ENCODE data around the gene ZIC2. TPM values are rescaled to one million over a fixed set of nuclear protein-coding genes. Genes with fewer than 3 reads are reported as not detected.
"Not testable (repeated sequence)": the region's sequence is repeated elsewhere in the genome, so short reads cannot be mapped to it uniquely, and the experiment has no call there.

ZIC2 gene
- total RNA-seq, 1 donor from 2014 or later, result not detected

GRCh38 chr13:100014621-100015020 lies 33.0 kb downstream of the ZIC2 start:
- no peak for DNase-seq (ENCODE audit: low spot score)

- no peak for DNase-seq (ENCODE audit: low spot score)
Observed at GRCh38 chr13:100019780-100020356, 38.3 kb downstream of the ZIC2 start.

GRCh38 chr13:100022798-100023197 lies 41.2 kb downstream of the ZIC2 start:
- no peak for DNase-seq (ENCODE audit: low spot score)

GRCh38 chr13:100024023-100024422 lies 42.4 kb downstream of the ZIC2 start:
- no peak for DNase-seq (ENCODE audit: low spot score)

- DNase-seq (ENCODE audit: low spot score), result no peak
Observed at GRCh38 chr13:100029933-100030332, 48.3 kb downstream of the ZIC2 start.

- not testable (repeated sequence) for DNase-seq (ENCODE audit: low spot score)
Observed at GRCh38 chr13:100032642-100033041, 51.1 kb downstream of the ZIC2 start.

- no peak for DNase-seq (ENCODE audit: low spot score)
Observed at GRCh38 chr13:100035936-100036335, 54.4 kb downstream of the ZIC2 start.

Other genes with a start within 250 kb of the ZIC2 start
- 2.4 TPM for gene ZIC5, start 10.0 kb upstream of the ZIC2 start, total RNA-seq (ENCODE audit: insufficient read depth, low replicate concordance)
- 70.3 TPM for gene PCCA, start 107.3 kb downstream of the ZIC2 start, total RNA-seq (ENCODE audit: insufficient read depth, low replicate concordance)